ENCODE measurements around the gene MZB1. TPM values are rescaled to one million over a fixed set of nuclear protein-coding genes. Genes with fewer than 3 reads are reported as not detected.

The MZB1 gene
- total and polyA plus RNA-seq, 2 experiments from 2014 or later: 0.30 TPM; not detected in 1

- Histone ChIP-seq H3K36me3 (replicated peaks; ENCODE audit: insufficient read depth, low read depth) (no peaks in the 10 kb centered on the region), H3K79me2 (no peaks in the 10 kb centered on the region), H3K4me1 (ENCODE audit: insufficient read depth) (peaks cover 19% of the 10 kb centered on the region), H2AFZ (no peak overlapping the region), H3K9me3 (ENCODE audit: low read depth) (no peaks in the 10 kb centered on the region), H3K27me3 (no peaks in the 10 kb centered on the region), H3K4me2 (no peak overlapping the region), H3K4me3 (no peak overlapping the region), H3K9me2 (replicated peaks; ENCODE audit: insufficient read depth) (no peaks in the 10 kb centered on the region), H4K20me1 (ENCODE audit: insufficient read depth, poor library complexity, severe bottlenecking) (no peaks in the 10 kb centered on the region), H3K27ac (no peak overlapping the region)
- WGBS (ENCODE audit: low lambda C conversion rate, missing lambda C conversion rate): 92% methylated on average over 13 of the region's 13 CpGs
- no peak for DNase-seq (ENCODE audit: low spot score)
- TF ChIP-seq EZH2phosphoT487 (IDR thresholded peaks at IDR 0.05; ENCODE audit: low read depth, severe bottlenecking, unreplicated experiment): no peak
- TF ChIP-seq EZH2 (IDR thresholded peaks at IDR 0.05; ENCODE audit: borderline replicate concordance): no peak
- no peak for TF ChIP-seq CTCF (IDR thresholded peaks at IDR 0.05; ENCODE audit: poor library complexity)
These were observed 10.8 kb downstream of the MZB1 start for GRCh38 chr5:139378941-139379361.

- no peak for TF ChIP-seq CTCF (IDR thresholded peaks at IDR 0.05; ENCODE audit: poor library complexity)
- TF ChIP-seq EZH2 (IDR thresholded peaks at IDR 0.05; ENCODE audit: borderline replicate concordance): no peak
- no peak for TF ChIP-seq EZH2phosphoT487 (IDR thresholded peaks at IDR 0.05; ENCODE audit: low read depth, severe bottlenecking, unreplicated experiment)
- DNase-seq (ENCODE audit: low spot score): no peak
- H4K20me1 ChIP-seq (ENCODE audit: insufficient read depth, poor library complexity, severe bottlenecking): no peaks in the 10 kb centered on the region
- H3K4me2 ChIP-seq: no peak overlapping the region
- peaks cover 12% of the 10 kb centered on the region for H3K4me1 ChIP-seq (ENCODE audit: insufficient read depth)
- no peaks in the 10 kb centered on the region for H3K36me3 ChIP-seq (replicated peaks; ENCODE audit: insufficient read depth, low read depth)
- H3K9me2 ChIP-seq (replicated peaks; ENCODE audit: insufficient read depth): no peaks in the 10 kb centered on the region
- no peak overlapping the region for H2AFZ ChIP-seq
- no peaks in the 10 kb centered on the region for H3K9me3 ChIP-seq (ENCODE audit: low read depth)
- no peak overlapping the region for H3K4me3 ChIP-seq
- 94% methylated on average over 47 of the region's 47 CpGs for WGBS (ENCODE audit: low lambda C conversion rate, missing lambda C conversion rate)
- no peak overlapping the region for H3K27ac ChIP-seq
- H3K79me2 ChIP-seq: no peaks in the 10 kb centered on the region
- H3K27me3 ChIP-seq: no peaks in the 10 kb centered on the region
These were observed 11.4 kb downstream of the MZB1 start for GRCh38 chr5:139378101-139378825.

- DNase-seq (ENCODE audit: low spot score): no peak
- H3K4me3 ChIP-seq: no peak overlapping the region
- H3K4me2 ChIP-seq: no peak overlapping the region
- H3K4me1 ChIP-seq (ENCODE audit: insufficient read depth): peaks cover 4% of the 10 kb centered on the region
- H3K9me2 ChIP-seq (replicated peaks; ENCODE audit: insufficient read depth): no peaks in the 10 kb centered on the region
- no peak overlapping the region for H2AFZ ChIP-seq
- H3K36me3 ChIP-seq (replicated peaks; ENCODE audit: insufficient read depth, low read depth): no peaks in the 10 kb centered on the region
- H4K20me1 ChIP-seq (ENCODE audit: insufficient read depth, poor library complexity, severe bottlenecking): no peaks in the 10 kb centered on the region
- H3K9me3 ChIP-seq (ENCODE audit: low read depth): no peaks in the 10 kb centered on the region
- H3K27me3 ChIP-seq: no peaks in the 10 kb centered on the region
- no peak overlapping the region for H3K27ac ChIP-seq
- WGBS (ENCODE audit: low lambda C conversion rate, missing lambda C conversion rate): 88% methylated on average over 3 of the region's 3 CpGs
- TF ChIP-seq EZH2phosphoT487 (IDR thresholded peaks at IDR 0.05; ENCODE audit: low read depth, severe bottlenecking, unreplicated experiment): no peak
- no peak for TF ChIP-seq CTCF (IDR thresholded peaks at IDR 0.05; ENCODE audit: poor library complexity)
- TF ChIP-seq EZH2 (IDR thresholded peaks at IDR 0.05; ENCODE audit: borderline replicate concordance): no peak
- H3K79me2 ChIP-seq: no peaks in the 10 kb centered on the region
These were observed 12.5 kb downstream of the MZB1 start for GRCh38 chr5:139377226-139377625.
